HL-60/S4 (cell line): ENCODE measurements around the gene DNPEP.

ENCODE experiments used
- in situ Hi-C: fragments of 300-500 bp; cut with MboI; formaldehyde crosslinking; loops from 2 replicates; pipeline ENCODE4 v1.14.3; 2022; ENCODE audit warnings: low sequenced_read_pairs

The DNPEP gene

GRCh38 chr2:219369447-219369861 is 18.3 kb downstream of the DNPEP start:
- in situ Hi-C loops: no loop called here

- in situ Hi-C loops: no loop called here
Observed at GRCh38 chr2:219368690-219369191, 19.0 kb downstream of the DNPEP start.

- in situ Hi-C loops: no loop called here
Observed at GRCh38 chr2:219362524-219363164, 25.1 kb downstream of the DNPEP start.

GRCh38 chr2:219362072-219362471 is 25.6 kb downstream of the DNPEP start:
- in situ Hi-C loops: no loop called here

DNA sequence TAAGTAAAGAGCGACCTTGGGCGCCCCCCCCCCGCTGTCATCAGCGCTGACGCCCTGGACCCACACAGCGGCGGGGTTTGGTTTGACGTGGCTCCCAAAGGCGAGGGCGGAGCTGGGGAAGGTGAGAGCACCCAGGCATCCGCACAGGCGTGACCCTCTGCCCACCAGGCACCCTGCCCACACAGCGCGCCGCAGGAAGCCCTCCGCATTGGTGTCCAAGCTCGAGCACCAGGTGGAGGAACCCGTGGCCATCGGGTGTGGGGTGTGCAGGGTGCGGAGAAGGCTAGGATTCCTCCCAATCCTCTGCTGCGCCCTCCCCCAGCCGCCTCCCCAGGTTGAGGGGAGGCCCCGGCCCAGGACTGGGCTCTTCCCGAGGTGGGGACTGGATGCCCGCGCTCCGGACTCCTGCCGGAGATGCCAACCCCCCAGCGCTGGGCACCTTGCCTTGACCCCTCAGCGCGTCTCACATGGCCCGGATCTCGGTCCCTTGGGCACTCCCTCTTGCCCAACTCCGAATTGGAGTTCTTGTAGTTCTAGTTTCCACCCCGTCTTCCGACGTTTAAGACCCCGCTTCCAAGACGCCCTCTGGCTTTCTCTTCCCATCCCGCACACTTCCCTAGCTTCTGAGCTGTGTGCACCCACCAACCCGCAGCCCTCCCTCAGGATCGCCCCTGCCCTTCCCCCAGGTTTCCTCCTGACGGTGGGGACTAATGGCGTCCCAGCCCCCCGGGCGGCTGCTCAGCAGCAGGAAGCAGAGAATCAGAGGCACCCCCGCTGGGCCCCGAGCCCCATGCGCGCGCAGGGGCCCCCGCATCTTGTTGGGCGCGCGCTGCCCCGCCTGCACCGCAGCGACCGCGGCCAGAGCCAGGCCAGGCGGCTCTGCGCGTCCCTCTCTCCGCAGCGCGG is 29.3 kb downstream of the DNPEP start:
- in situ Hi-C loops: no loop called here

DNA sequence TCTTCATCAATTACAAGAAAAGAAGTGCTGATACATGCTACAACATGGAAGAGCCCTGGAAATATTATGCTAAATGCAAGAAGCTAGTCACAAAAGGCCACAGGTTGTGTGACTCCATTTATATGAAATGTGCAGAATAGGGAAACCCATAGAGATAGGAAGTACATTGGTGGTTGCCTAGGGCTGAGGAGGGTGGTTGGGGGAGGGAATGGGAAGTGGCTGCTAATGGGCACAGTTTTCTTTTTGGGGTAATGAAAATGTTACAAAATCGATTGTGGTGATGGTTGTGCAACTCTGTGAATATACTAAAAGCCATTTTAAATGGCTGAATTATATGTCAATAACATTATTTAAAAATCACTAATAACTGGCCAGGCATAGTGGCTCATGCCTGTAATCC is 30.9 kb downstream of the DNPEP start:
- in situ Hi-C loops: no loop called here

- in situ Hi-C loops: no loop called here
Observed at GRCh38 chr2:219354582-219354981, 33.1 kb downstream of the DNPEP start.

- in situ Hi-C loops: no loop called here
Observed at GRCh38 chr2:219353129-219353528, 34.6 kb downstream of the DNPEP start.

GRCh38 chr2:219352448-219353023 is 35.2 kb downstream of the DNPEP start:
- in situ Hi-C loops: no loop called here

- in situ Hi-C loops: no loop called here
Observed at GRCh38 chr2:219350710-219351221, 36.9 kb downstream of the DNPEP start.

DNA sequence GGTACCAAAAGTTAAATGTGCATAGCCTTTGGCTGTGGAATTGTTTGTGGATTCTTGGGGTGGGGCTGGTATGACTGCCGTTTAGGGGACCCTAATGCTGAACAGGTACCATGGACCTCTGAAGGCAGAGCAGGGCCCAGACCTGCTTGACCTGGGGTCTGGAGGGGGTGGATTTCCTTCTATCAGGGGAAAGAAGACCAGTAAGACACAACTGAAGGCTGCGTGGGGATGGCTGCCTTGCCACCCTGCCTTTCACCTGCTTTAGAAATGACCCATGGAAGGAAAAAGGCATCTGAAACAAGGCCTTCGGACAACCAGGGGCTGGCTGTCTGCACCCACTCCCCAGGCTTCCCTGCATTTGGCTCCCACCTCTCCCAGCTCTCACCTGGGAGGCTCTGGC is 37.5 kb downstream of the DNPEP start:
- in situ Hi-C loops: no loop called here

DNA sequence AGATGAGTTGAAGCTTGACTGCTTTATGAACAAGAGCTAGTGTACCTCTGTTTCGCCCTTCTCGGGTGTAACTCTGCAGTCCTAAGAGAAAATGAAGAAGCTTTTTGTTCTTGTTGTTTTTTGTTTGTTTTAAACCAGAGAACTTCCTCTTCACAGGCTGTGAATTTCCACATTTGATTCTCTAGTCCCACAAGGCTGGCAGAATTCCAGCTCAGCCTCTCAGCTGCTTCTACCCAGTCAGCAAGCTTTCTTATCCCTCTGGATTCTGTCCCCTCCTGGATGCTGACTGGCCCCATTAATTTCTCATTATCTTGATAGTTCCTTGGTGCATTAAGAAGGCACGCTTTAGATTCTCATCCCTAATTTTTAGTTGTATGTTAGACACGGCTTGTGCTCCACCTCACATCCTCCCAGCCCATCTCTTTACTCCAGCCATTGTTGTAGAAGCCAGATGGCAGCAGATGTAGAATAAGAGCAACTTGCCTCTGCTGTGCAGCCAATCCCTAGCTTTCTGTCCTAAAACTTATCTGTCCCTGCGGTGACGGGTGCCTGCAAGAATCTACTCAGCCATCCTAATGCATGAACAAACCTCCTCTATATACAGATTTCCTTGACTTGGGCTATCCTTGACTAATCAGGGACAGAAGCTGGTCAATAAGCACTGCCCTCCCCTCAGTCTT is 42.8 kb downstream of the DNPEP start:
- in situ Hi-C loops: no loop called here

GRCh38 chr2:219335373-219335786 is 52.3 kb downstream of the DNPEP start:
- in situ Hi-C loops: no loop called here

DNA sequence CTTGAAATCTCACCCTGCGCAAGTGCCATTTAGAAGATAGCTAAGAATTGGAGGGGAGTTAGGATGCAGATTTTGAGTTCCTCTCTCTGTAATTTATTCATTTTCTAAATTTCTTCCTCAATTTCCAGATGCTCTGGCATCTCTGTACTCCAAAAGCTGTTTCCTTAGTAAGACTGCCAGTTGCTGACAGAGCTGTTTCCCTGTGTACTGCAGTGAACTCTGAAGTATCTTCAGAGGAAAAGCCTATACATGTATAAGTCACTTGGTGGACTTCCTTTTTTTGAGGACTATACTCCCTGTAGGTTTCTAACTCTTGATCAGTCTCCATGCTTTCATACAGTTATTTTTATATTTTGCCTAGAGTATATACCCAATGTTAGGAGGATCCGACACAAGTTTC is 53.6 kb downstream of the DNPEP start:
- in situ Hi-C loops: no loop called here

- in situ Hi-C loops: no loop called here
Observed at GRCh38 chr2:219332542-219332941, 55.2 kb downstream of the DNPEP start, which contains the start of gene RESP18. Gene RESP18 (minus strand): TSS chr2:219332744.

DNA sequence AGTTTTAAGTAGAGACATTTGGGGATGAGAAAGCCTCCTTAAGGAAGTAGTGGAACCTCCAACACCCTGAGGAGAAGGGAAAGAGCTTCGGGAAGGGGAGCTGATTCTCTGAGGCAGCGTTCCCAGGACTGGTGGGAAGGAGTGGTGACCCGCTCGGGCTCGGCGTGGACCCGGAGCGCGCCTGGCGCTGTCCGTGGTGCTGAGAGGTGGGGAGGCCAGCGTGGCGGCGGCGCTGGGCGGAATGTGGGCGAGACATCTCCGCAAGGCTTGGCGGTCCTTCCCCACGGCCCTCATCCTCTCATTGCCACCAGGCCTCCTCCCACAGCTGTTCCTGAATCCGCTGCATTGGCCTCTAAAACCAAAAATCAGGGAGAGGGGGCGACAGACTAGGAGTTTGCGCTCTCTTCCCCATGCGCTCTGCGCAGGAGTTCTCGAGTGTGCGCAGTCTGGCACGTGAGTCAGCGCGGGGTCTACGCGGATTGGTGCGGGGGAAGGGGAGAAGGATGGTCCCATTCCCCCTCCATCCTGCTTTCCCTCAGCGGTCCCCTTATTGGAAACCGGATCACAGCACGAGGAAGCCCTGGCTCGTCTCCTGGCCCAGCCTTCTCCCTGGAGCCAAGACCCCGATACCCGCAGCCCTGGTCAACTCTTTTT is 56.0 kb downstream of the DNPEP start:
- in situ Hi-C loops: no loop called here

DNA sequence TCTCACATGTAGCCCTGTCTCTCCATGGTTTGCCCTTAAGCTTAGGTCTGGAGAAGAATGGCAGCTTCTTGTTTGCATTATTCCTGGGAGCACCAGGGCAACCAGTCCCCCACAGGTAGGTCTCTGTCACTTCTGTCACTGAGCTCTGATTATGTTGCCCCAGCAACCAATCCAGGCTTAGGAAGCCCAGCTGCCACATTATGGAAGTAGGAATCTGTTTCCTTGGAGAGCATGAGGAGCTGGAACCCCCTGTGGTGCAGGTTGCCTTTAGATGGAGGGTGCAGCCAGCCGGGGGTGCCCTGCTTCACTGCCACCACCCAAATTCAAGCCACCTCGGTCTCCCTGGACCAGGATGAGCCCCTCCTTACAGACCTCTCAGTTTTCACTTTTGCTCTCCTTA is 60.0 kb downstream of the DNPEP start:
- in situ Hi-C loops: no loop called here

- in situ Hi-C loops: no loop called here
Observed at GRCh38 chr2:219325657-219326315, 61.9 kb downstream of the DNPEP start.

- in situ Hi-C loops: no loop called here
Observed at GRCh38 chr2:219325136-219325535, 62.6 kb downstream of the DNPEP start.

- in situ Hi-C loops: no loop called here
Observed at GRCh38 chr2:219323434-219323833, 64.3 kb downstream of the DNPEP start.
